ENCODE results near the gene RRP12.

The RRP12 gene

DNA sequence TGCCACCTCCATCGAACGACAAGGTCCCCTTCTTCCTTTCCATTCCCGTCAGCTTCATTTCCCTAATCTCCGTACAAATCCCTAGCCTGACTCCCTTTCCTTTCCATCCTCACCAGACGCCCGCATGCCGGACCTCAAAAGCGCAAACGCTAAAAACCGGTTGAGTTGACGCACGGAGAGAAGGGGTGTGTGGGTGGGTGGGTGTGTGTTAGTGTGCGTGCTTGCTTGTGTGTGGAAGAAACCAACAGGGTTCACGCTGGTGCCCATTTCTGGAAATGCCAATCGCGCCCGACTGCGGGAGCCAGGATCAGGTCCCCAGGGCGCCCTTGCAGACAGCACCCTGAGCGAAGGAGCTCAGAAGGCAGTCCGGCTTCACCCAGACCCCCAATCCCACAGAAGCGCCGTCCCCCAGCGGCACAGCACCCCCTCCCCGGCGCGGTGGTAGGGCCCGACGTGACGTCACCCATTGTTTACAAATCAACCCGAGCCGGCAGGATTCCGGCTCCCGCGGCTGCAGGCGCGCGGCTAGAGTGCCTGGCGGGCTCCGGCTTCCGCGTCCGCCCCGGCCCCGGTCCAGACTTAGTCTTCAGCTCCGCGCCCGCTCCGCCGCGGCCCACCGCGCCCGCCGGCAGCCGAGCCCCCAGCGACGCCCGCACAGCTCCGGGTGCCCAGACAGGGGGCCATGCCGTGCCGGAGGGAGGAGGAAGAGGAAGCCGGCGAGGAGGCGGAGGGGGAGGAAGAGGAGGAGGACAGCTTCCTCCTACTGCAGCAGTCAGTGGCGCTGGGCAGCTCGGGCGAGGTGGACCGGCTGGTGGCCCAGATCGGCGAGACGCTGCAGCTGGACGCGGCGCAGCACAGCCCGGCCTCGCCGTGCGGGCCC lies 82.1 kb downstream of the RRP12 start, which contains the start of gene FRAT1:
FRAT1 (plus strand) TSS at position 500 of the 880 bp plus-strand sequence; CDS start at position 683, 183 bp downstream.
- TF ChIP-seq, protein P1, sequence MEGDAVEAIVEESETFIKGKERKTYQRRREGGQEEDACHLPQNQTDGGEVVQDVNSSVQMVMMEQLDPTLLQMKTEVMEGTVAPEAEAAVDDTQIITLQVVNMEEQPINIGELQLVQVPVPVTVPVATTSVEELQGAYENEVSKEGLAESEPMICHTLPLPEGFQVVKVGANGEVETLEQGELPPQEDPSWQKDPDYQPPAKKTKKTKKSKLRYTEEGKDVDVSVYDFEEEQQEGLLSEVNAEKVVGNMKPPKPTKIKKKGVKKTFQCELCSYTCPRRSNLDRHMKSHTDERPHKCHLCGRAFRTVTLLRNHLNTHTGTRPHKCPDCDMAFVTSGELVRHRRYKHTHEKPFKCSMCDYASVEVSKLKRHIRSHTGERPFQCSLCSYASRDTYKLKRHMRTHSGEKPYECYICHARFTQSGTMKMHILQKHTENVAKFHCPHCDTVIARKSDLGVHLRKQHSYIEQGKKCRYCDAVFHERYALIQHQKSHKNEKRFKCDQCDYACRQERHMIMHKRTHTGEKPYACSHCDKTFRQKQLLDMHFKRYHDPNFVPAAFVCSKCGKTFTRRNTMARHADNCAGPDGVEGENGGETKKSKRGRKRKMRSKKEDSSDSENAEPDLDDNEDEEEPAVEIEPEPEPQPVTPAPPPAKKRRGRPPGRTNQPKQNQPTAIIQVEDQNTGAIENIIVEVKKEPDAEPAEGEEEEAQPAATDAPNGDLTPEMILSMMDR (IDR thresholded peaks at IDR 0.05; ENCODE audit: control insufficient read depth, insufficient read depth, low read depth, low read length, missing control alignments): no peak
- peak; percentile 77 for DNase-seq (ENCODE audit: low read depth)
- peak within 1 kb of the TSS; percentile 82 for H3K4me3 ChIP-seq (ENCODE audit: control insufficient read depth, low read depth, low read length)

DNA sequence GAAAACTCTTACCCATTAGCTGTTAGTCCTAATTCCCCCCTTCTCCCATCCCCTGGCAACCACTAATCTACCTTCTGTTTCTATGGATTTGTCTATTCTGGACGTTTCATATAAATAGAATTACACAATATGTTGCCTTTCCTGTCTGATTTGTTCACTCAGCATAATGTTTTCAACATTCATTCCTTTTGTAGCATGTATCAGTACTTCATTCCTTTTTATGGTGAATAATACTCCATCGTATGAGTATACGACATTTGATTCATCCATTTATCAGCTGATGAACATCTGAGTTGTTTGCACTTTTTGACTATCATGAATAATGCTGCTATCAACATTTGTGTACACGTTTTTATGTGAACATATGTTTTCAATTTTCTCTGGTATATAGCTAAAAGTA lies 86.5 kb downstream of the RRP12 start:
- TF ChIP-seq, protein P1 (IDR thresholded peaks at IDR 0.05; ENCODE audit: control insufficient read depth, insufficient read depth, low read depth, low read length, missing control alignments): no peak
- DNase-seq (ENCODE audit: low read depth): no peak
- no peak overlapping the region for H3K4me3 ChIP-seq (ENCODE audit: control insufficient read depth, low read depth, low read length)

DNA sequence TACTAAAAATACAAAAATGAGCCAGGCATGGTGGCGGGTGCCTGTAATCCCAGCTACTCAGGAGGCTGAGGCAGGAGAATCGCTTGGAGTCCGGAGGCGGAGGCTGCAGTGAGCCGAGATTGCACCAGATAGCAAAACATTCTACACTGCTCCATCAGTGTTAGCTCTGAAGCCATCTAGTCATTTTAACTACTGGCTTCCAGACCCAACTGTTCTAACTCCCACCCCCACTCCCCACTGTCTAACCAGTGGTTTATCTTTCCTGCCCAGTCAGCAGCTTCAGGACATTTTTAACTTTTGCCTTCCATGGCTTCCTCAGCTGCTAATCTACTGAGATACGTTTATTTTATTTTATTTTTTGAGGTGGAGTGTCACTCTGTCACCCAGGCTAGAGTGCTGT lies 88.2 kb downstream of the RRP12 start:
- TF ChIP-seq, protein P1 (IDR thresholded peaks at IDR 0.05; ENCODE audit: control insufficient read depth, insufficient read depth, low read depth, low read length, missing control alignments): no peak
- no peak overlapping the region for H3K4me3 ChIP-seq (ENCODE audit: control insufficient read depth, low read depth, low read length)
- no peak for DNase-seq (ENCODE audit: low read depth)

DNA sequence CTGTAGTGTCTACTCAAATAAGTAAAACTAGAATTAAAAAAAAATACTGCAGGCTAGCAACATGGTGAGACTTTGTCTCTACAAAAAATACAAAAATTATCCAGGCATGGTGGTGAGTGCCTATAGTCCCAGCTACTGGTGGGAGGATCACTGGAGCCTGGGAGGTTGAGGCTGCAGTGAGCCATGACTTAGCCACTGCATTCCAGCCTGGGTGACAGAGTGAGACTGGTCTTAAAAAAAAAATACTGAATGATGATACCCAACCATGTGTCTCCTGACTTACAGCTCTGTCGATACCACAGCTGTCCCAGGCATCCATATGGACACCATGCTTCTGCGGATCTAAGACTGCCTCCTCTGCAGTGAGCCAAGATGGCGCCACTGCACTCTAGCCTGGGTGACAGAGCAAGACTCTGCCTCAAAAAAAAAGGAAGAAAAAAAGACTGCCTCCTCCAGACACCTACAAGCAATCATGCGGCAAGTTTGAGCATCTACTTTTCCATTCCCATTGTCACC lies 90.0 kb downstream of the RRP12 start:
- TF ChIP-seq, protein P1 (IDR thresholded peaks at IDR 0.05; ENCODE audit: control insufficient read depth, insufficient read depth, low read depth, low read length, missing control alignments): no peak
- DNase-seq (ENCODE audit: low read depth): no peak
- no peak overlapping the region for H3K4me3 ChIP-seq (ENCODE audit: control insufficient read depth, low read depth, low read length)

DNA sequence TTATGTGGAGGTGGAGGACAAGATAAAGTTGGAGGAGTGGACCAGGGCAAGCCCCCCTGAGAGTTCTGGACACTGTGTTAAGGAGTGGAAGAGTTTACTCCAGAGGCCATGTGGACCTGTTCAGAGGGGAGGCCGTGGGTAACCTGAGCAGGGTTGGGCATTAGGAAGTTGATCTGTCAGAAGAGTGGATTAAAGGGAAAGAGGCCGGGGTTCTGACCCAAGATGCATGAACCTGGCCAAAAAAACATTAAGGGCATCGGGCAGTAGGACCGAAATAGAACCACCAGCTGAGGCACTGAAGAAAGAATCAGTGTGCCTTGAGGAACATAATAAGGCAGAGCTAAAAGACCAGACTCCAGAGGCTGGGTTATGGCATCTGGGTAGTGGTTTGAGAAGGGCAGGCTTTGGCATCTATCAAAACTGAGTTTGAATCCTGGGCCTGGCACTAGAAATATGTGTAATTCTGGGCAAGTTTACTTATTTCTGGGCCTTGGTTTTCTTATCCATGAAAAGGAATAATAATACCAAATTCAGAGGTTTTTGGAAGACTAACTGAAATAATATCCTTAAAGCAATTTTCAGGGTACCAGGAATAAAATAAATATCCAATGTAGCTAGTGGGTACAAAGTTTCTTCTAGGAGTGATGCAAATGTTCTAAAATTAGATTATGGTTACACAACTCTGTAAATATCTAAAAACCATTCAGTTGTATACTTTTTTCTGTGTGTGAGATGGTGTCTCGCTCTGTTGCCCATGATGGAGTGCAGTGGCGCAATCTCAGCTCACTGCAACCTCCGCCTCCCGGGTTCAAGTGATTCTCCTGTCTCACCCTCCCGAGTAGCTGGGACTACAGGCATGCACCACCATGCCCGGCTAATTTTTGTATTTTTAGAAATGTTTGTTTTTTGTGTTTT lies 93.0 kb downstream of the RRP12 start:
- DNase-seq (ENCODE audit: low read depth): no peak
- TF ChIP-seq, protein P1 (IDR thresholded peaks at IDR 0.05; ENCODE audit: control insufficient read depth, insufficient read depth, low read depth, low read length, missing control alignments): no peak
- H3K4me3 ChIP-seq (ENCODE audit: control insufficient read depth, low read depth, low read length): no peak overlapping the region

DNA sequence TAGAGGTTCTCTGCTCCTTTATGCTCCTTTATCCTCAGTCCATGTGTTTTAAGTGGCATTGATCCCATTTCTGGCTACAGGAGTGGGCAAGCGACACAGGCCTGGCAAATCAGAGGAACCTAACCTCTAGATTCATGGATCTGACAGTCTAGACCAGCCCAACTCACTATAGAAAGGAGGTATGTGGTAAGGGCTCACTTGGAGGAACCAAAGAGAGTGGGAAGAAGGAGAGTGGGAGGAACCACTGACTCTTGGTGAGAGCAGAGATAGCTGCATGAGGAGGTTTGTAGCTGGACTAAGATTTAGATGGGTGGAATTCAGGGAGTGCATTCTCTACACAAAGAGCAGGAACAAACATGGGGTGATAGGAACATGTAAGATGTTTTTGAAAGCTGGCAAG lies 93.7 kb downstream of the RRP12 start:
- TF ChIP-seq, protein P1 (IDR thresholded peaks at IDR 0.05; ENCODE audit: control insufficient read depth, insufficient read depth, low read depth, low read length, missing control alignments): no peak
- H3K4me3 ChIP-seq (ENCODE audit: control insufficient read depth, low read depth, low read length): no peak overlapping the region
- DNase-seq (ENCODE audit: low read depth): no peak

Measured in AG09309 (cell line).